ENCODE data around the gene COCH.

Gene COCH

DNA sequence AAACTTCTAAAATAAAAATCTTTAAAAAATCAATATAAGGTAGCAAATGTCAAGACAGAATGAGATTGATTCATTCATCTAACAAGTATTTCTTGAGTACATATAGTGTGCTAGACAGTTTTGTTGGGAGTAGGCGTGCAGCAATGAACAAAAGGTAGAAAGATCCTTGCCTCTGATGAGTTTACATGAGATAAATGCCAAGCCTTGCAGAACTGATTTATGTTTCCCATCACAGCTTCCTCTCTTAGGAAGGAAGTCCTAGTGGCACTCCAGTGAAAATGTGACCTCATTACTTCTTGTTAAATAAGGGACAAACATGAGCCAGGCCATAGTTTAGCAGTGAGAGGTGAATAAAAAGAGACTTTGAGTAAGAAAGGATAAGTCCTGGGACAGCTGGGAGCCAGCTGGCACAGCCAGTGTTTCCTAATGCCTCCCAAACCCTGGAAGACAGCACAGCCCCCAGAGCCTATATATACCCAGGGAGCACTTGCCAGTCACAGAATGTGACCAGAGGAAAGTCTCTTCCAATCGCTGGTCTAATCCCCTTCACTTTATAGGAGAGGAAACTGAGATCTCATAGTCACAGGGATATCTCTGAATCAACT lies 4.7 kb upstream of the COCH start:
- H3K36me3 Mint-ChIP-seq (ENCODE audit: low read depth), result no peaks in the 10 kb centered on the region
- H3K9me3 Mint-ChIP-seq, result no peaks in the 10 kb centered on the region

DNA sequence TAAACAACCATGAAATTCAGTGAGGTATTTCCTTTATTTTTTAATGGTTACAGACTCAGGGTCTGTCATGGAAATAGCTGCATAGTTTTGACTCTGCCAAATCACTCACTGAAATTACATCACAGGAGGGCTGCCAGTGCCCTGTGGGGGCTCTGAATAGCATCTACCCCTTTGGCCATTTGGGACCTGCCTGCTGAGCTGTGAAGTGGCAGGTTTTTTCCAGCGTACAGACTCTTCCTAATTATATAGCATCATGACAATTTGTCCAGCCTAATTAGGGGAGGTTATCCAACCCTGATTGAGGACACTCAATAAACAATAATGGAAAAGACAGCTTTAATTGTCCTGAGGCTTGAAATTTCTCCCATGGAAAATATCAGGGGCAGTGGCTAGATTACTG lies 1.8 kb upstream of the COCH start:
- H3K27ac Mint-ChIP-seq, result no peak overlapping the region
- TF ChIP-seq, protein P1, sequence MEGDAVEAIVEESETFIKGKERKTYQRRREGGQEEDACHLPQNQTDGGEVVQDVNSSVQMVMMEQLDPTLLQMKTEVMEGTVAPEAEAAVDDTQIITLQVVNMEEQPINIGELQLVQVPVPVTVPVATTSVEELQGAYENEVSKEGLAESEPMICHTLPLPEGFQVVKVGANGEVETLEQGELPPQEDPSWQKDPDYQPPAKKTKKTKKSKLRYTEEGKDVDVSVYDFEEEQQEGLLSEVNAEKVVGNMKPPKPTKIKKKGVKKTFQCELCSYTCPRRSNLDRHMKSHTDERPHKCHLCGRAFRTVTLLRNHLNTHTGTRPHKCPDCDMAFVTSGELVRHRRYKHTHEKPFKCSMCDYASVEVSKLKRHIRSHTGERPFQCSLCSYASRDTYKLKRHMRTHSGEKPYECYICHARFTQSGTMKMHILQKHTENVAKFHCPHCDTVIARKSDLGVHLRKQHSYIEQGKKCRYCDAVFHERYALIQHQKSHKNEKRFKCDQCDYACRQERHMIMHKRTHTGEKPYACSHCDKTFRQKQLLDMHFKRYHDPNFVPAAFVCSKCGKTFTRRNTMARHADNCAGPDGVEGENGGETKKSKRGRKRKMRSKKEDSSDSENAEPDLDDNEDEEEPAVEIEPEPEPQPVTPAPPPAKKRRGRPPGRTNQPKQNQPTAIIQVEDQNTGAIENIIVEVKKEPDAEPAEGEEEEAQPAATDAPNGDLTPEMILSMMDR (IDR thresholded peaks at IDR 0.05; ENCODE audit: unreplicated experiment in 3 of 3), result no peak
- peaks cover 58% of the 10 kb centered on the region for H3K27me3 Mint-ChIP-seq (ENCODE audit: low read depth)
- H3K9me3 Mint-ChIP-seq, result no peaks in the 10 kb centered on the region
- H3K36me3 Mint-ChIP-seq (ENCODE audit: low read depth), result no peaks in the 10 kb centered on the region
- peaks cover 21% of the 10 kb centered on the region for H3K4me1 Mint-ChIP-seq
- peak overlapping the region in 1 of 3 experiments; percentile 50 for H3K4me3 Mint-ChIP-seq

More for the DNA sequence above, 4.7 kb upstream of the COCH start:
- TF ChIP-seq, protein P1 (IDR thresholded peaks at IDR 0.05; ENCODE audit: unreplicated experiment in 3 of 3), result no peak
- Mint-ChIP-seq H3K27ac (peak overlapping the region in 1 of 3 experiments; percentile 19), H3K27me3 (ENCODE audit: low read depth) (peaks cover 35% of the 10 kb centered on the region), H3K4me1 (peaks cover 15% of the 10 kb centered on the region), H3K4me3 (no peak overlapping the region)

DNA sequence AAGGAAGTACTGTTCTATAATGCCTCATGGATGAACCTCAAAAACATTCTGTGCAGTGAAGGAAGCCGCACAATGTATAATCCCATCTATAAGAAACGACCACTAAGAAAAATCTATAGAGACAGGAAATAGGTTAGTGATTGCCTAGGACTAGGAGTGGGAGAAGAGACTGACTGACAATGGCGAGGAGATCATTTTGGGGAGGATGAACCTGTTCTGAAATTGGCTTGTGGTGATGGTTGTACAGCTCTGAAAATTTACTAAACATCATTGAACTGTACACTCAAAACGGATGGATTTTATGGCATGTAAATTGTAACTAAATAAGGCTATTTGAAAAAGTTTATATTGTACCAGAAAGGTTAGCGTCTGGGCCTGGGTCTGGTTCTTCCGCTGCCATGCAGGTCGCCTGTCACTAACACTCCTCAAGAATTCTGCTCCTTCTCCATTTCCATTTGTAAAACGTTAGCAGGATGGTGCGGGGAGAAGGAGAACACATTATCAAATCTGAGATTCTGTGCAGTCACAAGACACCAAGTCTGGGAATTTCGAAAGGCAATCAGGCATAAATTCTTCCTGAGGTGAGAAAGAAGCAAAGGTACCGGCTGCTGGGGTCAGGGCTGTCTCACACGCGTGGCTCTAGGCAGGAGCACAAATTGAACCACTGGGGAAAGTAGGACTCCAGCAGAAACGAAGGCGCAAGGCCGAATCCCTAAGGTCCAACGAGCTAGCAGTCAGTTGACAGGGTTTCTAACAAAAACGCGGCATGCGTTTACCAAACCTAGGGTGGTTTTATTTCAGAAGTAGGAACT lies 845 bp upstream of the COCH start:
- Mint-ChIP-seq H3K27me3 (ENCODE audit: low read depth) (peaks cover 61% of the 10 kb centered on the region), H3K4me1 (peaks cover 21% of the 10 kb centered on the region), H3K36me3 (ENCODE audit: low read depth) (no peaks in the 10 kb centered on the region), H3K4me3 (peak overlapping the region; percentile 70 to 83 (median 81)), H3K27ac (peak overlapping the region in 1 of 3 experiments; percentile 9), H3K9me3 (no peaks in the 10 kb centered on the region)
- TF ChIP-seq, protein P1 (IDR thresholded peaks at IDR 0.05; ENCODE audit: unreplicated experiment in 3 of 3), result no peak

DNA sequence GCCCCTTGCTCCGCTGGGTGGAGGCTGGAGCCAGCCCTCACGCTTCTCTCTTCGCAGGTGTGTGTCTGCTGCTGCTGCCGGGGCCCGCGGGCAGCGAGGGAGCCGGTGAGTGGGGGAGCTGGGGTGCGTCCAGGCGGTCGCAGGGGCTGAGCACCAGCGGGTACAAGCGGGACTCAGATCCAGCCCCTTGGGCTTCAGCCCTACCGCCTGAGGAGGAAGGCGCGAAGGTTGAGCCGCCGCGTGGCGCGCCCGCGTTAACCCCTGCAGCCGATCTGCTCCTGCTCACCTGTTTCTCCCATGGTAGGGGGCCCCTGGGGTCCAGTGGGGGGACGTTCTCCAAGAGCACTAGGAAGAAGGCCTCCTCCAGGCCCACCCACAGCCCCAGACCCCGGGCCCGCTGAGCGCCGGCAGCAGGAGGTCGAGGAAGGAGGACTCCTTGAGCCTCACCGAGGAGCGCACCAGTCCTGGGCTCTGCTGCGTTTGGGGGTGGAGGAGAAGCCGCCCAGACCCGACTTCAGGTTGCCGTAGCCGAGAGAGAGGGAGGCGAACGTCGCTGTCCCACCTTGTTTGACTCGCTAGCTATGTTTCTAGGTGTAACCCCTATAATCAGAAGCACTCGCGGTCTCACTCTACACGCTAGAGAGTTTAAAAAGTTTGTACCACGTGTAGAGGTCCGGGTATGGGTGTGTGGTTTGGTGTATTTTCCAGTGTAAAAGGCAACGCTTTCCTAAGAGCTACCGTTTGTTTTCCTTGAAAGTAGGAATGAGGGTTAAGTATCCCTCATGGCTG lies 834 bp downstream of the COCH start:
- H3K4me3 Mint-ChIP-seq, result peak overlapping the region; percentile 81 to 84 (median 82)
- H3K4me1 Mint-ChIP-seq, result peaks cover 13% of the 10 kb centered on the region
- TF ChIP-seq, protein P1 (IDR thresholded peaks at IDR 0.05; ENCODE audit: unreplicated experiment in 3 of 3), result no peak
- no peak overlapping the region for H3K27ac Mint-ChIP-seq
- H3K27me3 Mint-ChIP-seq (ENCODE audit: low read depth), result peaks cover 54% of the 10 kb centered on the region
- H3K36me3 Mint-ChIP-seq (ENCODE audit: low read depth), result no peaks in the 10 kb centered on the region
- no peaks in the 10 kb centered on the region for H3K9me3 Mint-ChIP-seq

DNA sequence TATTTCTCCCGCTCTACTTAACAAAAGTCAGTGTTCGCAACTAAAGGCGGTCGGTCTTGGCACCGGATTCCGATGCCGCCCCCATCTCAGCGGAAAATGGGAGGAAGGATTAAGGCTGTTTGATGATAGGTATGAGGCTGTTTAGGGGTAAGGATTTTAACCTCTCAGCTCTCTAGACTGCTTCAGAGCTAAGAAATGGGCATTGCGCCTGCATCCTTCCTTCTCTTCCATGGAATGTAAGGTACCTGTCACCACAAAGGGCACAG lies 1.4 kb downstream of the COCH start:
- H3K9me3 Mint-ChIP-seq, result no peaks in the 10 kb centered on the region
- no peak overlapping the region for H3K27ac Mint-ChIP-seq
- peak overlapping the region; percentile 81 to 84 (median 82) for H3K4me3 Mint-ChIP-seq
- peaks cover 12% of the 10 kb centered on the region for H3K4me1 Mint-ChIP-seq
- no peaks in the 10 kb centered on the region for H3K36me3 Mint-ChIP-seq (ENCODE audit: low read depth)
- peaks cover 49% of the 10 kb centered on the region for H3K27me3 Mint-ChIP-seq (ENCODE audit: low read depth)
- TF ChIP-seq, protein P1 (IDR thresholded peaks at IDR 0.05; ENCODE audit: unreplicated experiment in 3 of 3), result no peak

Data from nephron (organoid).